OCI-LY7 (cell line): ENCODE results near the gene DIAPH2. TPM values are rescaled to one million over a fixed set of nuclear protein-coding genes. Genes with fewer than 3 reads are reported as not detected.

Experiments
- BruUV-seq: library from RNA; stranded (reverse); fragments of 400-500 nt; replicated peaks from 2 replicates; lab custom pipeline; 2021; lab: Mats Ljungman, UMichigan
- CTCF ChIA-PET: fragments of 300-600 bp; sonication (Branson Sonifier 250); formaldehyde crosslinking; loops from one replicate; lab custom pipeline; 2022; ENCODE audit warnings: antibody characterized with exemption; ENCODE audit not compliant: unreplicated experiment; lab: Charles Lee
- POLR2A ChIA-PET: fragments of 300-600 bp; sonication (Branson Sonifier 250); formaldehyde crosslinking; loops from one replicate; lab custom pipeline; 2022; ENCODE audit warnings: antibody characterized with exemption; lab: Charles Lee
- DNase-seq: peaks from one replicate; pipeline ENCODE4 v3.0.0-alpha.2; 2015; ENCODE audit warnings: low spot score
- H2AFZ ChIP-seq: fragments of 200-600 bp; sonication (generic), shearing (Covaris generic); 2 replicates; pipeline ENCODE4 v1.6.1; 2014; ENCODE audit warnings: mild to moderate bottlenecking, antibody characterized with exemption, low read length, moderate library complexity
- H3K27ac ChIP-seq: fragments of 200-600 bp; sonication (generic); 2 replicates; pipeline ENCODE4 v1.5.1; 2014; ENCODE audit warnings: mixed run types, low read depth, mild to moderate bottlenecking, moderate library complexity, low read length, inconsistent platforms; ENCODE audit not compliant: poor library complexity, severe bottlenecking
- H3K36me3 ChIP-seq: fragments of 200-600 bp; sonication (generic); 2 replicates; pipeline ENCODE4 v1.6.1; 2014; ENCODE audit warnings: mild to moderate bottlenecking, antibody characterized with exemption, low read length, moderate library complexity, mixed read lengths; ENCODE audit not compliant: insufficient read depth
- H3K4me1 ChIP-seq: fragments of 200-600 bp; sonication (generic); 2 replicates; pipeline ENCODE4 v1.5.1; 2014; ENCODE audit warnings: mild to moderate bottlenecking, low read length; ENCODE audit not compliant: insufficient read depth, poor library complexity, severe bottlenecking
- H3K4me2 ChIP-seq: fragments of 200-600 bp; sonication (generic); 2 replicates; pipeline ENCODE4 v1.6.1; 2014; ENCODE audit warnings: mild to moderate bottlenecking, low read length
- H3K4me3 ChIP-seq: fragments of 200-600 bp; sonication (generic); 2 replicates; pipeline ENCODE4 v1.5.1; 2014; ENCODE audit warnings: mild to moderate bottlenecking, low read depth, low read length; ENCODE audit not compliant: poor library complexity, severe bottlenecking
- H3K79me2 ChIP-seq: fragments of 200-600 bp; sonication (generic); 2 replicates; pipeline ENCODE4 v1.6.1; 2016; ENCODE audit warnings: low read depth, mild to moderate bottlenecking, low read length, moderate library complexity, mixed read lengths; ENCODE audit not compliant: insufficient read depth
- H3K9me2 ChIP-seq: fragments of 200-600 bp; sonication (generic); 2 replicates; pipeline ENCODE4 v1.6.1; 2016; ENCODE audit warnings: mild to moderate bottlenecking, low read length, mixed read lengths; ENCODE audit not compliant: insufficient read depth
- H3K9me3 ChIP-seq: fragments of 200-600 bp; sonication (generic); 2 replicates; pipeline ENCODE4 v1.6.1; 2014; ENCODE audit warnings: mild to moderate bottlenecking, mixed run types, low read length, mixed read lengths
- H4K20me1 ChIP-seq: fragments of 200-600 bp; sonication (generic); 2 replicates; pipeline ENCODE4 v1.6.1; 2014; ENCODE audit warnings: mild to moderate bottlenecking, antibody characterized with exemption, low read length, moderate library complexity, mixed read lengths; ENCODE audit not compliant: insufficient read depth
- EZH2phosphoT487 ChIP-seq: fragments of 200-600 bp; sonication (generic); IDR thresholded peaks from 2 replicates; pipeline ENCODE4 v1.6.1; 2018; ENCODE audit warnings: low read depth, borderline replicate concordance, mild to moderate bottlenecking, mixed run types, antibody characterized with exemption, low read length, moderate library complexity, mixed read lengths
- intact Hi-C: fragments of 100-400 bp; cut with micrococcal nuclease; formaldehyde crosslinking; loops from one replicate; pipeline ENCODE4 v1.10.0; 2022; ENCODE audit not compliant: unreplicated experiment
- total RNA-seq, 2 experiments: library from RNA; depleted of rRNA in 1 of 2; stranded (reverse); fragments of >200 nt in 1 of 2; shearing (Covaris generic) in 1 of 2; gene quantifications; 2 replicates each; pipeline ENCODE4 v1.2.3, GENCODE V29; 2014 to 2022
- TF ChIP-seq, protein P1 (sequence below): fragments of 200-600 bp; sonication (generic); conservative IDR thresholded peaks from 2 replicates; pipeline ENCODE4 v1.5.1; 2014; ENCODE audit warnings: mild to moderate bottlenecking, antibody characterized with exemption, low read length, moderate library complexity, mixed read lengths

DIAPH2 gene
- total RNA-seq, 2 experiments from 2014 or later, result 21.3 to 21.5 TPM

DNA sequence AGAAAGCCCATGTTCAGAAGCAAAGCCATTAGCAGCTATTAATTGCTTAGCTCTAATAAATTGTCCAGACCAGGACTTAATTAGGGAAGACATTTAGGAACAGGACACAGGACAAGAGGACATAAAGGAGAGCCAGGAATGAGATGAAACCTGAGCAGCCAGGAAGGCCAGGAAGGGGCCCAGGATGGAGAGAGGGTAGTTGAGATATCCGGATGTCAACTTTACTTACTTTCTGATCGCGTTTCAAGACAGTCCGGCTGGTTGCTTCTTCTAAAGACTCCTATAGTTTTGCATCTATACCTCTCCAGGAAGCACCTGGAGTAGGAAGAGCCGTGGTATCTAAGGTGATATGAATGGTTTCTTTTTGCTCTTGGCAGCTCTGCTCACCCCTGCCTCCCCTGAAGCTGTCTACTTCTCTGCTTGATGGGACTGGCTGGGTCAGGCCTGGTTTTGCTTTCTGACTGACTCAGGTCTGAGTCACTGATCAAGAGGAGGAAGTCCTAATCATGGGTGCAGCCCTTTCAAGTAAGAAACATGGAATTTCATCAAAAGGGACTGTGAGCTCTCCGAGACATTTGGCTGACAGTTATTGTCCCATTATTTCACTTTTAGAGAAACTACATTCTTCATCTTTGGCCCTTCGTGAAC lies 932.4 kb downstream of the DIAPH2 start:
- DNase-seq, result no peak
- intact Hi-C loops, result no loop called here
- no peaks in the 10 kb centered on the region for H3K4me1 ChIP-seq
- TF ChIP-seq EZH2phosphoT487, result no peak
- TF ChIP-seq, protein P1, sequence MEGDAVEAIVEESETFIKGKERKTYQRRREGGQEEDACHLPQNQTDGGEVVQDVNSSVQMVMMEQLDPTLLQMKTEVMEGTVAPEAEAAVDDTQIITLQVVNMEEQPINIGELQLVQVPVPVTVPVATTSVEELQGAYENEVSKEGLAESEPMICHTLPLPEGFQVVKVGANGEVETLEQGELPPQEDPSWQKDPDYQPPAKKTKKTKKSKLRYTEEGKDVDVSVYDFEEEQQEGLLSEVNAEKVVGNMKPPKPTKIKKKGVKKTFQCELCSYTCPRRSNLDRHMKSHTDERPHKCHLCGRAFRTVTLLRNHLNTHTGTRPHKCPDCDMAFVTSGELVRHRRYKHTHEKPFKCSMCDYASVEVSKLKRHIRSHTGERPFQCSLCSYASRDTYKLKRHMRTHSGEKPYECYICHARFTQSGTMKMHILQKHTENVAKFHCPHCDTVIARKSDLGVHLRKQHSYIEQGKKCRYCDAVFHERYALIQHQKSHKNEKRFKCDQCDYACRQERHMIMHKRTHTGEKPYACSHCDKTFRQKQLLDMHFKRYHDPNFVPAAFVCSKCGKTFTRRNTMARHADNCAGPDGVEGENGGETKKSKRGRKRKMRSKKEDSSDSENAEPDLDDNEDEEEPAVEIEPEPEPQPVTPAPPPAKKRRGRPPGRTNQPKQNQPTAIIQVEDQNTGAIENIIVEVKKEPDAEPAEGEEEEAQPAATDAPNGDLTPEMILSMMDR, result no peak
- no peak overlapping the region for H2AFZ ChIP-seq
- BruUV-seq, result no TSS peak
- ChIA-PET CTCF (no interaction called here), POLR2A (interaction anchor here (0.7 kb wide), 1 partner anchor 217 kb away, joined by 3 read pairs; no protein-coding TSS in a partner anchor)
- no peaks in the 10 kb centered on the region for H3K9me2 ChIP-seq
- no peak overlapping the region for H3K4me2 ChIP-seq
- H4K20me1 ChIP-seq, result no peaks in the 10 kb centered on the region
- no peaks in the 10 kb centered on the region for H3K9me3 ChIP-seq
- H3K36me3 ChIP-seq, result no peaks in the 10 kb centered on the region
- H3K4me3 ChIP-seq, result no peak overlapping the region
- no peak overlapping the region for H3K27ac ChIP-seq
- H3K79me2 ChIP-seq, result no peaks in the 10 kb centered on the region

DNA sequence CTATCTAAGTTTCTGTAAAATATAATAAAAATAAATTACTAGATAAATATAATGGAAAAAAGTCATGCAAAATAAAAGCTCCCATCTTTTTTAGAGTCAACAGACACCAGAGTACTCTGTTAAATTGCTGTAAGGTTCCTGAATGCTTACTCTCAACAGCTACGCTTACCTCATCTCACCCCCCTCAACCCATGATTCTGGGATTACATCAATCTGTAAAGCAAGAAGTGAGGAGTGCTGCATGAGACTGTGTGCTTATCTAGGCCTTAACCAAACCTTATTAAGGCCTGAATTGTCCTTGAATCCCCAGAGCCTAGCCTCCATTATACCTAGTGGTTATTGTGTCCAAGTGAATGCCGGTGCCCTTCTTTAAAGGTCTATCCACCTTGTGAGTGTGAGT lies 934.9 kb downstream of the DIAPH2 start:
- Histone ChIP-seq H3K4me2 (no peak overlapping the region), H2AFZ (no peak overlapping the region), H3K4me3 (no peak overlapping the region), H3K4me1 (no peaks in the 10 kb centered on the region), H3K9me2 (no peaks in the 10 kb centered on the region), H3K9me3 (no peaks in the 10 kb centered on the region), H3K27ac (no peak overlapping the region), H4K20me1 (no peaks in the 10 kb centered on the region), H3K79me2 (no peaks in the 10 kb centered on the region), H3K36me3 (no peaks in the 10 kb centered on the region)
- no peak for DNase-seq
- ChIA-PET CTCF (no interaction called here), POLR2A (interaction anchor here (0.7 kb wide), 1 partner anchor 77 kb away, joined by 3 read pairs; no protein-coding TSS in a partner anchor)
- BruUV-seq, result no TSS peak
- TF ChIP-seq, protein P1, result no peak
- no peak for TF ChIP-seq EZH2phosphoT487
- intact Hi-C loops, result no loop called here

DNA sequence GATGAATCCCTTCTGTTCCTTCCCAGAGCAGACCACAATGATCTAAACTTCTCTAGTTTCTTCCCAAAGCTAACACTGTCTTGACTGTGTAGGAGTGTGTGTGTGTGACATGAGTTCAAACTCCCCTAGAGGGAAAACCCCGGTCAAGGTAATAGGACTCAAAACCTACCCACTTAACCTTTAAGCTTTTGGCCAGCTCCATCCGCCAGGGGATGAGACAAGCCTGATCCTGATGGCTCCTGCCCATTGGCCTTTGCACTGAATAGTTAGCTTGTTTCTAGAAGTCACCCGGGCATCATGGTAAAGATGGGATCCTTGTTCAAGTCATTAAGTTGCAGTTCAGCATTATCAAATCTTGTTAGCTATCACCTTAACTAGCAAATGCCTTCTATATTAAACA lies 937.5 kb downstream of the DIAPH2 start:
- ChIA-PET CTCF (no interaction called here), POLR2A (interaction anchor here (0.7 kb wide), 2 partner anchors 33 to 882 kb away, joined by 3 read pairs; no protein-coding TSS in a partner anchor)
- no peak for DNase-seq
- no peaks in the 10 kb centered on the region for H3K79me2 ChIP-seq
- H3K4me3 ChIP-seq, result no peak overlapping the region
- TF ChIP-seq, protein P1, result no peak
- TF ChIP-seq EZH2phosphoT487, result no peak
- no peaks in the 10 kb centered on the region for H3K9me2 ChIP-seq
- no peaks in the 10 kb centered on the region for H4K20me1 ChIP-seq
- H3K4me2 ChIP-seq, result no peak overlapping the region
- no peaks in the 10 kb centered on the region for H3K9me3 ChIP-seq
- no peak overlapping the region for H2AFZ ChIP-seq
- BruUV-seq, result no TSS peak
- H3K36me3 ChIP-seq, result no peaks in the 10 kb centered on the region
- intact Hi-C loops, result no loop called here
- no peak overlapping the region for H3K27ac ChIP-seq
- H3K4me1 ChIP-seq, result no peaks in the 10 kb centered on the region
